Activated CD8-positive, alpha-beta T cell treated with anti-CD3 and anti-CD28 coated beads for 36 hours (primary cell): ENCODE data around the gene PDCD4. TPM values are rescaled to one million over a fixed set of nuclear protein-coding genes. Genes with fewer than 3 reads are reported as not detected.

Experiments
- ATAC-seq: fragments of 200-7000 bp; cut with Tn5 transposase; one replicate; pipeline ENCODE4 v1.10.0; 2021; ENCODE audit warnings: mild to moderate bottlenecking, moderate library complexity
- CTCF ChIA-PET: fragments of 350-600 bp; sonication (Branson Sonifier 250); formaldehyde crosslinking; loops from one replicate; lab custom pipeline; 2021; ENCODE audit warnings: antibody characterized with exemption; lab: Charles Lee
- POLR2A ChIA-PET: fragments of 350-600 bp; sonication (Branson Sonifier 250); formaldehyde crosslinking; loops from one replicate; lab custom pipeline; 2021; ENCODE audit warnings: antibody characterized with exemption; lab: Charles Lee
- DNase-seq: peaks from one replicate; pipeline ENCODE4 v3.0.0-alpha.2; 2020
- H3K27ac Mint-ChIP-seq: one replicate; pipeline ENCODE4 v1.8.0; 2021; ENCODE audit warnings: mild to moderate bottlenecking, mixed read lengths
- H3K27me3 Mint-ChIP-seq: one replicate; pipeline ENCODE4 v1.8.0; 2021; ENCODE audit warnings: mixed read lengths
- H3K36me3 Mint-ChIP-seq: one replicate; pipeline ENCODE4 v1.8.0; 2021; ENCODE audit warnings: low read depth, mixed read lengths
- H3K4me1 Mint-ChIP-seq: one replicate; pipeline ENCODE4 v1.8.0; 2021; ENCODE audit warnings: low read depth, mixed read lengths
- H3K4me3 Mint-ChIP-seq: one replicate; pipeline ENCODE4 v1.8.0; 2021; ENCODE audit warnings: mild to moderate bottlenecking, moderate library complexity, mixed read lengths
- H3K9me3 Mint-ChIP-seq: one replicate; pipeline ENCODE4 v1.8.0; 2021; ENCODE audit warnings: mixed read lengths
- intact Hi-C: fragments of 100-400 bp; cut with micrococcal nuclease; formaldehyde crosslinking; loops from one replicate; pipeline ENCODE4 v1.10.0; 2022
- total RNA-seq, 2 experiments: library from RNA; stranded (reverse); gene quantifications; one replicate each; pipeline ENCODE4 v1.2.3, GENCODE V29; 2021
- TF ChIP-seq, protein P1 (sequence below): fragments of 200-600 bp; IDR thresholded peaks from one replicate; pipeline ENCODE4 v1.8.0; 2022; ENCODE audit warnings: antibody characterized with exemption, mild to moderate bottlenecking

The PDCD4 gene
- total RNA-seq, 2 experiments from 2014 or later: 186 to 190 TPM

DNA sequence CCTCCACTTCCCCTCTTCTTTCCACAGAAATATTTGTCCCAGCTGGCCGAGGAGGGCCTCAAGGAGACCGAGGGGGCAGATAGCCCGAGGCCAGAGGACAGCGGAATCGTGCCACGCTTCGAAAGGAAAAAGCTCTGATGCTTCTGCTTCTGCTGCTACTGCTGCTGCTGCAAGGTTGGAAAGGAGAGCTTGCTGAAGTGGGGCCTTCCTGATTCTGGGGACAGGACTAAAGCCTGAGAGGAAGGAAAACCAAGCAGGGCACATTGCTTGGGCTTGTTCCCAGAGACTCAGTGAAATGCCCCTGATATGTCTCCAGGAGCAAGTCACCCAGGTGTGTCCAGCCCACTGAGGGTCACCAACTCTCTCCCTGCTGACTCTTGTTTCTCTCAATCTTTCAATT lies 35.9 kb upstream of the PDCD4 start:
- POLR2A ChIA-PET: interaction anchor here (1.5 kb wide), 2 partner anchors 15 to 23 kb away, joined by 3 to 5 read pairs; no protein-coding TSS in a partner anchor
- intact Hi-C loops: no loop called here
- H3K27ac Mint-ChIP-seq: peak overlapping the region; percentile 44
- peaks cover 48% of the 10 kb centered on the region for H3K4me1 Mint-ChIP-seq
- H3K27me3 Mint-ChIP-seq: no peaks in the 10 kb centered on the region
- H3K9me3 Mint-ChIP-seq: no peaks in the 10 kb centered on the region
- TF ChIP-seq, protein P1, sequence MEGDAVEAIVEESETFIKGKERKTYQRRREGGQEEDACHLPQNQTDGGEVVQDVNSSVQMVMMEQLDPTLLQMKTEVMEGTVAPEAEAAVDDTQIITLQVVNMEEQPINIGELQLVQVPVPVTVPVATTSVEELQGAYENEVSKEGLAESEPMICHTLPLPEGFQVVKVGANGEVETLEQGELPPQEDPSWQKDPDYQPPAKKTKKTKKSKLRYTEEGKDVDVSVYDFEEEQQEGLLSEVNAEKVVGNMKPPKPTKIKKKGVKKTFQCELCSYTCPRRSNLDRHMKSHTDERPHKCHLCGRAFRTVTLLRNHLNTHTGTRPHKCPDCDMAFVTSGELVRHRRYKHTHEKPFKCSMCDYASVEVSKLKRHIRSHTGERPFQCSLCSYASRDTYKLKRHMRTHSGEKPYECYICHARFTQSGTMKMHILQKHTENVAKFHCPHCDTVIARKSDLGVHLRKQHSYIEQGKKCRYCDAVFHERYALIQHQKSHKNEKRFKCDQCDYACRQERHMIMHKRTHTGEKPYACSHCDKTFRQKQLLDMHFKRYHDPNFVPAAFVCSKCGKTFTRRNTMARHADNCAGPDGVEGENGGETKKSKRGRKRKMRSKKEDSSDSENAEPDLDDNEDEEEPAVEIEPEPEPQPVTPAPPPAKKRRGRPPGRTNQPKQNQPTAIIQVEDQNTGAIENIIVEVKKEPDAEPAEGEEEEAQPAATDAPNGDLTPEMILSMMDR: no peak
- no peak for ATAC-seq
- H3K36me3 Mint-ChIP-seq: peaks cover 4% of the 10 kb centered on the region
- H3K4me3 Mint-ChIP-seq: no peak overlapping the region
- CTCF ChIA-PET: interaction anchor here (1.0 to 1.8 kb wide), 4 partner anchors 15 to 36 kb away, joined by 3 to 5 read pairs (median 4); partner anchors contain the start of gene PDCD4
- DNase-seq: no peak

DNA sequence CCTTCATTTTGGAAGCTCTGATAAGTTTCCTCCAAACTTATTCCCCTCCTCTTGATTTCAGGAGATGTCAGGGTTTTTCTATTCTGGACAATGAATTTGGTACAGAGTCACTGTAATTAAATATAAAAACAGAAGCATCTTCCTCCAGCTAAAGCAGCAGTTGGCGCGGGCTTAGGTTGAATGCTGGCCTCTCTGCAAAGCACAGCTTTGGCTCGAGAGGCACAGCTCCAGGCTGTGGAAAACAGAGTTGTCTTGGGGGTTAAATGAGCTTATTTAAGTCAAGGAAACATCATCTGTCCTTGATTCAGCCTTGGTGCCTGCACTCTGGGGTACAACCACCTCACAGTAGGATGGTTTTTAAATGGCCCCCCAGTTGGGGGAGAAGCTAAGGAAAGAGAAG lies 35.0 kb upstream of the PDCD4 start:
- POLR2A ChIA-PET: interaction anchor here (1.1 kb wide), 1 partner anchor 45 kb away, joined by 3 read pairs; no protein-coding TSS in a partner anchor
- no peak overlapping the region for H3K27ac Mint-ChIP-seq
- H3K4me1 Mint-ChIP-seq: peaks cover 57% of the 10 kb centered on the region

GRCh38 chr10:110837418-110838171 lies 34.1 kb upstream of the PDCD4 start:
- Mint-ChIP-seq H3K27ac (no peak overlapping the region), H3K27me3 (no peaks in the 10 kb centered on the region), H3K4me1 (peaks cover 61% of the 10 kb centered on the region), H3K36me3 (peaks cover 4% of the 10 kb centered on the region), H3K4me3 (no peak overlapping the region), H3K9me3 (no peaks in the 10 kb centered on the region)
- no peak for DNase-seq
- intact Hi-C loops: no loop called here
- TF ChIP-seq, protein P1: no peak
- ChIA-PET POLR2A (interaction anchor here (1.1 kb wide), 1 partner anchor 45 kb away, joined by 3 read pairs; no protein-coding TSS in a partner anchor), CTCF (interaction anchor here (0.8 to 2.0 kb wide), 7 partner anchors 10 to 227 kb away, joined by 3 to 7 read pairs (median 3); no protein-coding TSS in a partner anchor)
- ATAC-seq: no peak

More for the DNA sequence above, 35.0 kb upstream of the PDCD4 start:
- Mint-ChIP-seq H3K4me3 (no peak overlapping the region), H3K27me3 (no peaks in the 10 kb centered on the region), H3K9me3 (no peaks in the 10 kb centered on the region), H3K36me3 (peaks cover 4% of the 10 kb centered on the region)
- DNase-seq (no peak), ATAC-seq (no peak)
- CTCF ChIA-PET: interaction anchor here (0.8 to 2.0 kb wide), 7 partner anchors 9 to 226 kb away, joined by 3 to 7 read pairs (median 3); partner anchors contain the start of gene PDCD4
- TF ChIP-seq, protein P1: no peak
- intact Hi-C loops: no loop called here

- Mint-ChIP-seq H3K27me3 (no peaks in the 10 kb centered on the region), H3K9me3 (no peaks in the 10 kb centered on the region), H3K4me1 (peaks cover 68% of the 10 kb centered on the region), H3K4me3 (no peak overlapping the region), H3K36me3 (no peaks in the 10 kb centered on the region), H3K27ac (no peak overlapping the region)
- TF ChIP-seq, protein P1: no peak
- intact Hi-C loops: no loop called here
- no peak for DNase-seq
- POLR2A ChIA-PET: no interaction called here
- ATAC-seq: no peak
- CTCF ChIA-PET: interaction anchor here (1.2 to 2.4 kb wide), 2 partner anchors 38 to 94 kb away, joined by 5 to 11 read pairs; no protein-coding TSS in a partner anchor
These were observed 31.4 kb upstream of the PDCD4 start for GRCh38 chr10:110840225-110840922.
